Hippocampal formation (tissue), 2 donors: ENCODE measurements around the gene TSPAN32.

ENCODE experiments used
- DNase-seq, 2 donors: peaks; one replicate each; lab custom pipeline; 2025; lab: John Stamatoyannopoulos, UW

Gene TSPAN32

GRCh38 chr11:2366276-2366675 lies 64.5 kb downstream of the TSPAN32 start:
- peak; percentile 26 to 56 for DNase-seq

GRCh38 chr11:2366733-2367132 lies 64.9 kb downstream of the TSPAN32 start:
- DNase-seq = no peak

- no peak for DNase-seq
These were observed 65.7 kb downstream of the TSPAN32 start for GRCh38 chr11:2367266-2368160.
